Vagina (tissue), 2 donors: ENCODE results near the gene PLEKHA5.

ENCODE experiments used
- POLR2A ChIP-seq, 2 donors: fragments of 450-650 bp; IDR thresholded peaks; one replicate each; pipeline ENCODE4 v1.6.1; 2017; ENCODE audit warnings: antibody characterized with exemption in 2 of 2, mild to moderate bottlenecking in 2 of 2, moderate library complexity in 2 of 2
- TF ChIP-seq, protein P1 (sequence below), 3 experiments: fragments of 450-650 bp in 2 of 3; fragments of 200-600 bp in 1 of 3; sonication (generic) in 1 of 3; IDR thresholded peaks; one replicate each; pipeline ENCODE4 v1.5.1; 2017 to 2019; ENCODE audit warnings: antibody characterized with exemption in 3 of 3, mild to moderate bottlenecking in 2 of 3, moderate library complexity in 2 of 3

DNA sequence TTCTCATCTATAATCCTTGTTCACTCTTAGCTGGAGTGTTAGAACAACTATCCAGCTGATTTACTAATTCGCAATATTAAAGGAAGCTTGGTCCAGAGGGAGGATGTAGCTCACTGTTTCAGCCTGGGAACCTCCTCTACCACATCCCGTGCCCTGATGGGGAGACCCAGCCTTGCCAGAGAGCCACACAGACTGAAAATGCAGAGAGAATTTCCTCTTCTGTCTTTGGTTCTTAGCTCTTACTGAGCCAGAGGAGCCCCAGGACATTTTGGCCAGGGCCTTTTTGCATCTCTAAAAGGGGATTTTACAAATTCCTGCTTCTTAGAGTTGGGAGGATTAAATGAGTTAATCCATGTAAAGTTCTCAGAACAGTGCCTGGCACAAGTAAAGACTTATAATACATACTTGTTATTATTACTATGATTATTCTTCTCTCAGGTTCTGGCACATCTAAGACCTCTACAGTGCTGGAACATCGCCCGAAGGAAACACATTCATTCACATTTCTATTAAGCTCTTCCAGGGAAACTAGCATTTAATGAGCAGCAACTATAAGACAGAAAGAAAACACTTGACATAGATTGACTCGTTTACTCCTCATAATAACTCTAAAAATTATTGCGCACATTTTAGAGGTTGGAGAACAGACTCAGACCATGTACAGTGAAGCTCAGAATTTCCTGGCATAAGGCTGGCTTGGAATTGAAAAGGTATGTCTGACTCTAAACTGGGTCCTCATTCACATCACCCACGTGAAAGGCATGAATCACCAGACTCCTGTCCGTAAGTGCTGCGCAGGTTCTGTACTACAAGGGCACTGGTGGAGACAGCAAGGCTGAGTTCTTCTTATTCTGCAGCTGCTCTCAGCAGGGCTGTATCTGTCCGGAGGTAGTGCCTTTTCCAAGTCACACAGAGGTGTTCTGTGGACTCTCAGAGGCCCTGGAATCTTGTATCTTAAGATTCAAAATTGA is 282.0 kb downstream of the PLEKHA5 start:
- no peak for TF ChIP-seq POLR2A (IDR thresholded peaks at IDR 0.05)
- TF ChIP-seq, protein P1, sequence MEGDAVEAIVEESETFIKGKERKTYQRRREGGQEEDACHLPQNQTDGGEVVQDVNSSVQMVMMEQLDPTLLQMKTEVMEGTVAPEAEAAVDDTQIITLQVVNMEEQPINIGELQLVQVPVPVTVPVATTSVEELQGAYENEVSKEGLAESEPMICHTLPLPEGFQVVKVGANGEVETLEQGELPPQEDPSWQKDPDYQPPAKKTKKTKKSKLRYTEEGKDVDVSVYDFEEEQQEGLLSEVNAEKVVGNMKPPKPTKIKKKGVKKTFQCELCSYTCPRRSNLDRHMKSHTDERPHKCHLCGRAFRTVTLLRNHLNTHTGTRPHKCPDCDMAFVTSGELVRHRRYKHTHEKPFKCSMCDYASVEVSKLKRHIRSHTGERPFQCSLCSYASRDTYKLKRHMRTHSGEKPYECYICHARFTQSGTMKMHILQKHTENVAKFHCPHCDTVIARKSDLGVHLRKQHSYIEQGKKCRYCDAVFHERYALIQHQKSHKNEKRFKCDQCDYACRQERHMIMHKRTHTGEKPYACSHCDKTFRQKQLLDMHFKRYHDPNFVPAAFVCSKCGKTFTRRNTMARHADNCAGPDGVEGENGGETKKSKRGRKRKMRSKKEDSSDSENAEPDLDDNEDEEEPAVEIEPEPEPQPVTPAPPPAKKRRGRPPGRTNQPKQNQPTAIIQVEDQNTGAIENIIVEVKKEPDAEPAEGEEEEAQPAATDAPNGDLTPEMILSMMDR (IDR thresholded peaks at IDR 0.05), result no peak
